Measurements from ENCODE around the gene SPDYA. TPM values are rescaled to one million over a fixed set of nuclear protein-coding genes. Genes with fewer than 3 reads are reported as not detected.

Gene SPDYA
- total RNA-seq, 1 experiment from 2014 or later, result 0.69 TPM

- DNase-seq (no peak), ATAC-seq (no peak)
- no peak overlapping the region for H3K27ac ChIP-seq (ENCODE audit: low read length)
- no peak overlapping the region for H3K4me3 ChIP-seq (ENCODE audit: low read length)
- ChIA-PET POLR2A (ENCODE audit: unreplicated experiment) (no interaction called here), CTCF (no interaction called here)
- H3K9ac ChIP-seq (ENCODE audit: low read length), result no peak overlapping the region
- H3F3A ChIP-seq (ENCODE audit: low read length, unreplicated experiment), result no peaks in the 10 kb centered on the region
- no peaks in the 10 kb centered on the region for H3K27me3 ChIP-seq (ENCODE audit: low read length)
- no peak overlapping the region for H3K4me2 ChIP-seq (ENCODE audit: low read length)
- H3K79me2 ChIP-seq (ENCODE audit: low read length), result no peaks in the 10 kb centered on the region
- no peaks in the 10 kb centered on the region for H3K36me3 ChIP-seq (ENCODE audit: low read depth, low read length)
- H3K9me3 ChIP-seq (ENCODE audit: low read length), result no peaks in the 10 kb centered on the region
- intact Hi-C loops (cut with micrococcal nuclease), result no loop called here
- BruUV-seq (replicated peaks), result no TSS peak
- TF ChIP-seq, protein P1, sequence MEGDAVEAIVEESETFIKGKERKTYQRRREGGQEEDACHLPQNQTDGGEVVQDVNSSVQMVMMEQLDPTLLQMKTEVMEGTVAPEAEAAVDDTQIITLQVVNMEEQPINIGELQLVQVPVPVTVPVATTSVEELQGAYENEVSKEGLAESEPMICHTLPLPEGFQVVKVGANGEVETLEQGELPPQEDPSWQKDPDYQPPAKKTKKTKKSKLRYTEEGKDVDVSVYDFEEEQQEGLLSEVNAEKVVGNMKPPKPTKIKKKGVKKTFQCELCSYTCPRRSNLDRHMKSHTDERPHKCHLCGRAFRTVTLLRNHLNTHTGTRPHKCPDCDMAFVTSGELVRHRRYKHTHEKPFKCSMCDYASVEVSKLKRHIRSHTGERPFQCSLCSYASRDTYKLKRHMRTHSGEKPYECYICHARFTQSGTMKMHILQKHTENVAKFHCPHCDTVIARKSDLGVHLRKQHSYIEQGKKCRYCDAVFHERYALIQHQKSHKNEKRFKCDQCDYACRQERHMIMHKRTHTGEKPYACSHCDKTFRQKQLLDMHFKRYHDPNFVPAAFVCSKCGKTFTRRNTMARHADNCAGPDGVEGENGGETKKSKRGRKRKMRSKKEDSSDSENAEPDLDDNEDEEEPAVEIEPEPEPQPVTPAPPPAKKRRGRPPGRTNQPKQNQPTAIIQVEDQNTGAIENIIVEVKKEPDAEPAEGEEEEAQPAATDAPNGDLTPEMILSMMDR (conservative IDR thresholded peaks at IDR 0.05; ENCODE audit: low read depth, low read length), result no peak
- TF ChIP-seq EZH2 (IDR thresholded peaks at IDR 0.05; ENCODE audit: low read length, unreplicated experiment), result no peak
- TF ChIP-seq EZH2phosphoT487 (IDR thresholded peaks at IDR 0.05; ENCODE audit: borderline replicate concordance, low read length), result no peak
- H2AFZ ChIP-seq (ENCODE audit: low read length), result no peak overlapping the region
- H3K9me2 ChIP-seq (replicated peaks; ENCODE audit: low read length), result no peaks in the 10 kb centered on the region
- no peaks in the 10 kb centered on the region for H4K20me1 ChIP-seq (ENCODE audit: low read length)
- no peaks in the 10 kb centered on the region for H3K4me1 ChIP-seq (ENCODE audit: insufficient read depth, low read length)
Observed at GRCh38 chr2:28828382-28828781, 17.7 kb downstream of the SPDYA start.

- H3K27ac ChIP-seq (ENCODE audit: low read length), result no peak overlapping the region
- H3K9ac ChIP-seq (ENCODE audit: low read length), result no peak overlapping the region
- TF ChIP-seq EZH2 (IDR thresholded peaks at IDR 0.05; ENCODE audit: low read length, unreplicated experiment) (no peak), EZH2phosphoT487 (IDR thresholded peaks at IDR 0.05; ENCODE audit: borderline replicate concordance, low read length) (no peak)
- TF ChIP-seq, protein P1 (conservative IDR thresholded peaks at IDR 0.05; ENCODE audit: low read depth, low read length), result no peak
- no peak overlapping the region for H3K4me2 ChIP-seq (ENCODE audit: low read length)
- no peaks in the 10 kb centered on the region for H3K27me3 ChIP-seq (ENCODE audit: low read length)
- ChIA-PET CTCF (no interaction called here), POLR2A (ENCODE audit: unreplicated experiment) (no interaction called here)
- ATAC-seq, result no peak
- no peaks in the 10 kb centered on the region for H3K4me1 ChIP-seq (ENCODE audit: insufficient read depth, low read length)
- H3K36me3 ChIP-seq (ENCODE audit: low read depth, low read length), result no peaks in the 10 kb centered on the region
- no peaks in the 10 kb centered on the region for H3K9me2 ChIP-seq (replicated peaks; ENCODE audit: low read length)
- H3K79me2 ChIP-seq (ENCODE audit: low read length), result no peaks in the 10 kb centered on the region
- intact Hi-C loops (cut with micrococcal nuclease), result no loop called here
- BruUV-seq (replicated peaks), result no TSS peak
- H3K9me3 ChIP-seq (ENCODE audit: low read length), result no peaks in the 10 kb centered on the region
- H2AFZ ChIP-seq (ENCODE audit: low read length), result no peak overlapping the region
- no peak for DNase-seq
- H4K20me1 ChIP-seq (ENCODE audit: low read length), result no peaks in the 10 kb centered on the region
- no peak overlapping the region for H3K4me3 ChIP-seq (ENCODE audit: low read length)
- no peaks in the 10 kb centered on the region for H3F3A ChIP-seq (ENCODE audit: low read length, unreplicated experiment)
Observed at GRCh38 chr2:28833740-28834470, 23.3 kb downstream of the SPDYA start.

GRCh38 chr2:28835781-28836180, 25.1 kb downstream of the SPDYA start:
- no peaks in the 10 kb centered on the region for H3K9me3 ChIP-seq (ENCODE audit: low read length)
- CTCF ChIA-PET, result no interaction called here
- H3K4me2 ChIP-seq (ENCODE audit: low read length), result no peak overlapping the region
- intact Hi-C loops (cut with micrococcal nuclease), result no loop called here
- DNase-seq (no peak), ATAC-seq (no peak)
- no peaks in the 10 kb centered on the region for H3K36me3 ChIP-seq (ENCODE audit: low read depth, low read length)
- POLR2A ChIA-PET (ENCODE audit: unreplicated experiment), result no interaction called here
- H3K79me2 ChIP-seq (ENCODE audit: low read length), result no peaks in the 10 kb centered on the region
- no peak for TF ChIP-seq EZH2 (IDR thresholded peaks at IDR 0.05; ENCODE audit: low read length, unreplicated experiment)
- TF ChIP-seq, protein P1 (conservative IDR thresholded peaks at IDR 0.05; ENCODE audit: low read depth, low read length), result no peak
- no peak for TF ChIP-seq EZH2phosphoT487 (IDR thresholded peaks at IDR 0.05; ENCODE audit: borderline replicate concordance, low read length)
- no TSS peak for BruUV-seq (replicated peaks)
- no peaks in the 10 kb centered on the region for H3K27me3 ChIP-seq (ENCODE audit: low read length)
- no peak overlapping the region for H3K27ac ChIP-seq (ENCODE audit: low read length)
- H3K9me2 ChIP-seq (replicated peaks; ENCODE audit: low read length), result no peaks in the 10 kb centered on the region
- no peak overlapping the region for H2AFZ ChIP-seq (ENCODE audit: low read length)
- H3K4me1 ChIP-seq (ENCODE audit: insufficient read depth, low read length), result no peaks in the 10 kb centered on the region
- no peaks in the 10 kb centered on the region for H3F3A ChIP-seq (ENCODE audit: low read length, unreplicated experiment)
- no peak overlapping the region for H3K9ac ChIP-seq (ENCODE audit: low read length)
- no peaks in the 10 kb centered on the region for H4K20me1 ChIP-seq (ENCODE audit: low read length)
- H3K4me3 ChIP-seq (ENCODE audit: low read length), result no peak overlapping the region
